Fibroblast of villous mesenchyme (primary cell): ENCODE results near the gene FAM50A. TPM values are rescaled to one million over a fixed set of nuclear protein-coding genes. Genes with fewer than 3 reads are reported as not detected.

ENCODE experiments used
- DNase-seq: peaks from one replicate; pipeline ENCODE4 v3.0.0-alpha.2; 2010; ENCODE audit warnings: low read depth
- H3K4me3 ChIP-seq: 2 replicates; pipeline ENCODE4 v1.5.1; 2011; ENCODE audit warnings: low read depth, mild to moderate bottlenecking, low read length
- total RNA-seq: library from RNA; depleted of rRNA; stranded (reverse); fragments of >200 nt; gene quantifications from 2 replicates; pipeline ENCODE4 v1.2.3, GENCODE V29; 2012
- TF ChIP-seq, protein P1 (sequence below): IDR thresholded peaks from 2 replicates; pipeline ENCODE4 v1.5.1; 2012; ENCODE audit warnings: low read depth, mild to moderate bottlenecking, low read length; ENCODE audit not compliant: insufficient read depth

FAM50A gene
- total RNA-seq, 1 donor: 44.9 TPM

- TF ChIP-seq, protein P1, sequence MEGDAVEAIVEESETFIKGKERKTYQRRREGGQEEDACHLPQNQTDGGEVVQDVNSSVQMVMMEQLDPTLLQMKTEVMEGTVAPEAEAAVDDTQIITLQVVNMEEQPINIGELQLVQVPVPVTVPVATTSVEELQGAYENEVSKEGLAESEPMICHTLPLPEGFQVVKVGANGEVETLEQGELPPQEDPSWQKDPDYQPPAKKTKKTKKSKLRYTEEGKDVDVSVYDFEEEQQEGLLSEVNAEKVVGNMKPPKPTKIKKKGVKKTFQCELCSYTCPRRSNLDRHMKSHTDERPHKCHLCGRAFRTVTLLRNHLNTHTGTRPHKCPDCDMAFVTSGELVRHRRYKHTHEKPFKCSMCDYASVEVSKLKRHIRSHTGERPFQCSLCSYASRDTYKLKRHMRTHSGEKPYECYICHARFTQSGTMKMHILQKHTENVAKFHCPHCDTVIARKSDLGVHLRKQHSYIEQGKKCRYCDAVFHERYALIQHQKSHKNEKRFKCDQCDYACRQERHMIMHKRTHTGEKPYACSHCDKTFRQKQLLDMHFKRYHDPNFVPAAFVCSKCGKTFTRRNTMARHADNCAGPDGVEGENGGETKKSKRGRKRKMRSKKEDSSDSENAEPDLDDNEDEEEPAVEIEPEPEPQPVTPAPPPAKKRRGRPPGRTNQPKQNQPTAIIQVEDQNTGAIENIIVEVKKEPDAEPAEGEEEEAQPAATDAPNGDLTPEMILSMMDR: no peak
- H3K4me3 ChIP-seq: no peak overlapping the region
- DNase-seq: no peak
Observed at GRCh38 chrX:154419189-154419588, 24.8 kb upstream of the FAM50A start.

DNA sequence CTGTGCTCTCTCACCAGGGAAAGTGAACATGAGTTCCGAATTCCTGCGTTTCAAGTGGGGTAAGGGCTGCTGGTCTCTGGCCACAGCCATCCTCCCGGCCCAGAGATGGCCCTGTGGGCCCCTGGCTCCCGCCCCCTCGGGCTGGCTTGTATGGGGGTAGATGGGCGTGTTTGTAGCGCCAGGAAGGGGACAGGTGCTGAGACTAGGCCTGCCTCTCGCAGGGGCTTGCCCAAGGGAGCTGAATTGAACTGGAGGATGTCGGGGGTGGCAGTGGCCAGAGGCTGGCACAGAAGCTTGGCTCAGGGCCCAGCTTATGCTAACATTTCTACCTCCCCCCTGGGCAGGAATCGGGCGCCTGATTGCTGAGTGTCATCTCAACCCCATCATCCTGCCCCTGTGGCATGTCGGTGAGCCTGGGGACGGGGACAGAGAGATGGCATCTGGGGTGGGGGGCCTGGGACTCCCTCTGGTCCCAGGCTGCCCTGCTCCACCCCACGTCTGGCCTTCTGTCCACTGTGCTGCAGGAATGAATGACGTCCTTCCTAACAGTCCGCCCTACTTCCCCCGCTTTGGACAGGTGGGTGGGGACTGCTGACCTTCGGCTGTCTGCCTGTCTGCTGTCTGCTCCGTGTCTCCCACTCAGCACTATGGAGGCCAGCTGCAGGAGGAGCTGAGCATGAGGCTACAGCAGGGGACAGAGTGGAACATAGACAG is 24.1 kb upstream of the FAM50A start:
- no peak overlapping the region for H3K4me3 ChIP-seq
- no peak for DNase-seq
- TF ChIP-seq, protein P1: no peak

DNA sequence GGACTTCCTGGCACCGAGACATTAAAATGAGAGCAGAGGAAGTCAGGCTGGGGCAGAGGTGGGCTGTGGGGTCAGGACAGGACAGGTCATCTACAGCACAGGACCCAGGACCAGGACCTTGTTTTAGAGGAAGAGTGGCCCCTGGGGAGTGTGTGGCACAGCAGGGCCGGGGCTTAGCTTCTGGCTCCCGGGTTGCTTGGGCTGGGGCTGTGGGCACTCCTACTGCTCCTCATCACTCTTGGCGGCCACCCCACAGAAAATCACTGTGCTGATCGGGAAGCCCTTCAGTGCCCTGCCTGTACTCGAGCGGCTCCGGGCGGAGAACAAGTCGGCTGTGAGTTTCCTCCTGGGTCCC is 23.6 kb upstream of the FAM50A start:
- DNase-seq: no peak
- no peak overlapping the region for H3K4me3 ChIP-seq
- TF ChIP-seq, protein P1: no peak

DNA sequence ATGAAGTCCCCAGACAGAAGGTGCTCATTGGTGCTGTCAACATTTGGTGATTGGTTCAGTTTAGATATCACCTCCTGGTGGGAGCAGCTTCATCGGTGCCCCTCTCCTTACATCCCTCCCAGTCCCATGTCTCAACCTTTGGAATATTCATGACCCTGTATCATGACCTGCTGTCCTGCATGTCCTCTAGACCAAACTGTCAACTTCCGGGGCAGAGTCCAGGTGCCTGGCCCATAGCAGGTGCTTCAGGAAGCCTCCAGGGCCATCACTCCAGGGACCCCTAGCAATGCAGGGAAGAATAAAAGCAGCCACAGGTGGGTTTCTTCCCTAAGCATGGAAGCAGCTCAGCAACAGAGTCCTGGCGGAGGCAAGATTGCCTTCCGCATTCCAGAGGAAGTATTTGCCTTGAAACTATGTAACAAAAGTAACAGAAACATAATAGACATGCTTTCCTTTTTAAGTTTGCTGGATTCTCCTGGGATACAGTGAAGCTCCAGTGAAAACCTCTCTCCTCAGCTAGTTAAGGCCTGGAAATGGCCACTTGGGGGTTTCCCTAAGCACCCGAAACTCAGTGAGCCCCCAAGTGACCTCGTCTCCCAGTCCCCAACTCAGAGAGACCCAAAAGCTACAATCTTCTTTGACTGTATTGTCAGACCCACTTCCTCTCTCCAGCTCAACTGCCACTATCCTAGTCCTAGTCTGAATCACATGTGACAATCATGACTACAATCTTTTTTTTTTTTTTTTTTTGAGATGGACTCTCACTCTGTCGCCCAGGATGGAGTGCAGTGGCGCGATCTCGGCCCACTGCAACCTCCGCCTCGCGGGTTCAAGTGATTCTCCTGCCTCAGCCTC is 16.8 kb upstream of the FAM50A start:
- H3K4me3 ChIP-seq: no peak overlapping the region
- TF ChIP-seq, protein P1: no peak
- no peak for DNase-seq

DNA sequence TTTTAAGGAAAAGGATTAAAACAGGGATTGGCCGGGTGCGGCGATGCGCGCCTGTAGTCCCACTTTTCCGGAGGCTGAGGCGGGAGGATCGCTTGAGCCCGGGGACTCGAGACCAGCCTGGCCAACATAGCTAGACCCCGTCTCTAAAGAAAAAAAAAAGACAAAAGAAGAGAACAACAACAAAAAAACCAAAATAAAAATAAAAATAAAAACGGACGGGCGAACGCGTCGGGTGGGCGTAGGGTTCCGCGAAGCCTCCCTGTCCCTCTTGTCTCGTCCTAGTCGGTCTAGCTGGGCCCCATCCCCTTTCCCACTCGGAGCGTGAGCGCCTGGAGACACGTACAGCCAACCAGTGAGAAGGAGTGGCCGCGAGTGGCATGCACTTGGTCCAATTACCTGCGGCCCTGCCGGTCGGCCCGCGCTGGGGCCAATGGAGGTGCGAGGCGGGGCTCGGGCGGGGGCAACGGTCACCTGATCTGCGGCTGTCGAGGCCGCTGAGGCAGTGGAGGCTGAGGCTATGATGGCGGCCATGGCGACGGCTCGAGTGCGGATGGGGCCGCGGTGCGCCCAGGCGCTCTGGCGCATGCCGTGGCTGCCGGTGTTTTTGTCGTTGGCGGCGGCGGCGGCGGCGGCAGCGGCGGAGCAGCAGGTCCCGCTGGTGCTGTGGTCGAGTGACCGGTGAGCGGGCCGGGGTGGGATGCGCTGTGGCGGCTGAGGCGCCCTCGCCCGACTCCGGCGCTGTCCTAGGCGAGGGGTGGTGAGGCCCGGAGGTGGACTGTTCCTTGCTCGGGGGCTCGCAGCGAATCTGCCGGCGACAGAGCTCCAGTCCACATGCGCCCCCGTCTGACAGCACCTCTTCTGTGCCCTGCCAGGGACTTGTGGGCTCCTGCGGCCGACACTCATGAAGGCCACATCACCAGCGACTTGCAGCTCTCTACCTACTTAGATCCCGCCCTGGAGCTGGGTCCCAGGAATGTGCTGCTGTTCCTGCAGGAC is 15.5 kb upstream of the FAM50A start, which contains the start of gene ATP6AP1:
Gene ATP6AP1 (plus strand): TSS at position 502 of the 996 bp plus-strand sequence. CDS start 16 bp downstream, at position 518.
- peak; percentile 94 for DNase-seq
- TF ChIP-seq, protein P1: no peak
- H3K4me3 ChIP-seq: peak within 1 kb of the TSS; percentile 73

GRCh38 chrX:154429711-154430110 is 14.2 kb upstream of the FAM50A start:
- DNase-seq: no peak
- TF ChIP-seq, protein P1: no peak
- H3K4me3 ChIP-seq: peak overlapping the region; percentile 73
